Cardiac muscle cell (in vitro differentiated cells and primary cell): ENCODE measurements around the gene SPRR2G. TPM values are rescaled to one million over a fixed set of nuclear protein-coding genes. Genes with fewer than 3 reads are reported as not detected.
"Not testable (repeated sequence)": the region's sequence is repeated elsewhere in the genome, so short reads cannot be mapped to it uniquely, and the experiment has no call there.

Experiments used
- DNase-seq, 2 donors: peaks; one replicate each; pipeline versions ENCODE4 v3.0.0 to v3.0.0-alpha.2; 2010 to 2017; ENCODE audit warnings: low read depth in 1 of 2, low spot score in 1 of 2
- H3K27ac ChIP-seq: fragments of 200-600 bp; sonication (generic); 2 replicates; pipeline ENCODE4 v1.5.1; 2016
- H3K27me3 ChIP-seq: fragments of 200-600 bp; sonication (generic); 2 replicates; pipeline ENCODE4 v1.6.0; 2016; ENCODE audit warnings: control low read depth
- H3K36me3 ChIP-seq: fragments of 200-600 bp; sonication (generic); 2 replicates; pipeline ENCODE4 v1.5.1; 2016; ENCODE audit warnings: control low read depth
- H3K4me1 ChIP-seq: fragments of 200-600 bp; sonication (generic); 2 replicates; pipeline ENCODE4 v1.8.1; 2017; ENCODE audit warnings: low read depth, mild to moderate bottlenecking, mixed run types
- H3K4me3 ChIP-seq: fragments of 200-600 bp; sonication (generic); 2 replicates; pipeline ENCODE4 v1.5.1; 2016; ENCODE audit warnings: mild to moderate bottlenecking
- H3K9me3 ChIP-seq: fragments of 200-600 bp; sonication (generic); 2 replicates; pipeline ENCODE4 v1.5.1; 2017; ENCODE audit warnings: low read depth, mild to moderate bottlenecking, control low read depth
- polyA plus RNA-seq: library from polyadenylated mRNA; unstranded; fragments of >200 nt; fragmentation: Nextera tagmentation; extraction: Ambion mirVana; gene quantifications from 2 replicates; pipeline ENCODE4 v1.2.1, GENCODE V29; 2016
- total RNA-seq: library from RNA; depleted of rRNA; stranded (reverse); fragments of >200 nt; gene quantifications from 2 replicates; pipeline ENCODE4 v1.2.3, GENCODE V29; 2016
- TF ChIP-seq, protein P1 (sequence below): IDR thresholded peaks from 2 replicates; pipeline ENCODE4 v1.5.1; 2012; ENCODE audit warnings: low read depth, mild to moderate bottlenecking, low read length

SPRR2G gene
- total and polyA plus RNA-seq, 2 experiments from 2014 or later: not detected

GRCh38 chr1:153141377-153141776 lies 9.3 kb downstream of the SPRR2G start:
- TF ChIP-seq, protein P1, sequence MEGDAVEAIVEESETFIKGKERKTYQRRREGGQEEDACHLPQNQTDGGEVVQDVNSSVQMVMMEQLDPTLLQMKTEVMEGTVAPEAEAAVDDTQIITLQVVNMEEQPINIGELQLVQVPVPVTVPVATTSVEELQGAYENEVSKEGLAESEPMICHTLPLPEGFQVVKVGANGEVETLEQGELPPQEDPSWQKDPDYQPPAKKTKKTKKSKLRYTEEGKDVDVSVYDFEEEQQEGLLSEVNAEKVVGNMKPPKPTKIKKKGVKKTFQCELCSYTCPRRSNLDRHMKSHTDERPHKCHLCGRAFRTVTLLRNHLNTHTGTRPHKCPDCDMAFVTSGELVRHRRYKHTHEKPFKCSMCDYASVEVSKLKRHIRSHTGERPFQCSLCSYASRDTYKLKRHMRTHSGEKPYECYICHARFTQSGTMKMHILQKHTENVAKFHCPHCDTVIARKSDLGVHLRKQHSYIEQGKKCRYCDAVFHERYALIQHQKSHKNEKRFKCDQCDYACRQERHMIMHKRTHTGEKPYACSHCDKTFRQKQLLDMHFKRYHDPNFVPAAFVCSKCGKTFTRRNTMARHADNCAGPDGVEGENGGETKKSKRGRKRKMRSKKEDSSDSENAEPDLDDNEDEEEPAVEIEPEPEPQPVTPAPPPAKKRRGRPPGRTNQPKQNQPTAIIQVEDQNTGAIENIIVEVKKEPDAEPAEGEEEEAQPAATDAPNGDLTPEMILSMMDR: no peak
- H3K36me3 ChIP-seq: no peaks in the 10 kb centered on the region
- H3K4me1 ChIP-seq: no peaks in the 10 kb centered on the region
- no peak overlapping the region for H3K27ac ChIP-seq
- H3K9me3 ChIP-seq: no peaks in the 10 kb centered on the region
- no peak for DNase-seq
- no peak overlapping the region for H3K4me3 ChIP-seq
- no peaks in the 10 kb centered on the region for H3K27me3 ChIP-seq

- no peak for DNase-seq
- Histone ChIP-seq H3K27ac (no peak overlapping the region), H3K4me1 (no peaks in the 10 kb centered on the region), H3K27me3 (no peaks in the 10 kb centered on the region), H3K4me3 (no peak overlapping the region), H3K36me3 (no peaks in the 10 kb centered on the region), H3K9me3 (no peaks in the 10 kb centered on the region)
- TF ChIP-seq, protein P1: no peak
Measured at GRCh38 chr1:153140484-153140883, 10.2 kb downstream of the SPRR2G start.

DNA sequence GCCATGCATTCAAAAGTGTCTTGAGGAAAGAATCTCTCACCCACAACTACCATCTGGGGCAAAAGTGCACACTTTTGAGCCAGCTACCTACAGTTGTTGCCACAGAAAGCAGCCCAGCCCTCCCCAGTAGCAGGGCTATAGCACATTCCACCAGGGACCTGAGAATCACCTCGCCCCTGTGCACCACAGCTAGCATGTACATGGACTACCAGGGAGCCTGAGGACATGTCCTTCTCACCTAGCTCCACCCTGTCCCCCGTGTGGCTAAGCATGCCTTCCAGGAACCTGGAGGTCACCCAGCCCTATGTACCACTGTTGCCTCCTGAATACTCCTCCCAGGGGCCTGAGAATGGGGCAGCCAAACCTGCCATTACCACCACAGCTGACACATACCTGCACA lies 16.9 kb downstream of the SPRR2G start:
- DNase-seq: no peak
- no peak overlapping the region for H3K27ac ChIP-seq
- H3K27me3 ChIP-seq: no peaks in the 10 kb centered on the region
- no peaks in the 10 kb centered on the region for H3K36me3 ChIP-seq
- H3K4me1 ChIP-seq: no peaks in the 10 kb centered on the region
- no peak overlapping the region for H3K4me3 ChIP-seq
- no peaks in the 10 kb centered on the region for H3K9me3 ChIP-seq
- TF ChIP-seq, protein P1: no peak

GRCh38 chr1:153133267-153133666 lies 17.4 kb downstream of the SPRR2G start:
- DNase-seq: no peak
- TF ChIP-seq, protein P1: no peak
- Histone ChIP-seq H3K9me3 (no peaks in the 10 kb centered on the region), H3K4me3 (no peak overlapping the region), H3K27ac (no peak overlapping the region), H3K27me3 (no peaks in the 10 kb centered on the region), H3K36me3 (no peaks in the 10 kb centered on the region), H3K4me1 (no peaks in the 10 kb centered on the region)

- H3K9me3 ChIP-seq, H3K4me3 ChIP-seq, H3K36me3 ChIP-seq: not testable (repeated sequence)
Measured at GRCh38 chr1:153128688-153129087, 22.0 kb downstream of the SPRR2G start.

GRCh38 chr1:153127296-153127695 lies 23.4 kb downstream of the SPRR2G start:
- no peaks in the 10 kb centered on the region for H3K27me3 ChIP-seq
- TF ChIP-seq, protein P1: no peak
- no peak overlapping the region for H3K4me3 ChIP-seq
- H3K9me3 ChIP-seq: no peaks in the 10 kb centered on the region
- H3K27ac ChIP-seq: no peak overlapping the region
- peaks cover 2% of the 10 kb centered on the region for H3K4me1 ChIP-seq
- no peak for DNase-seq
- H3K36me3 ChIP-seq: no peaks in the 10 kb centered on the region

More at GRCh38 chr1:153128688-153129087, 22.0 kb downstream of the SPRR2G start:
- not testable (repeated sequence) for H3K27me3 ChIP-seq, H3K27ac ChIP-seq, DNase-seq, H3K4me1 ChIP-seq
